Heart right ventricle (tissue), 16 donors: ENCODE measurements around the gene SLC22A1. TPM values are rescaled to one million over a fixed set of nuclear protein-coding genes. Genes with fewer than 3 reads are reported as not detected.

Source experiments
- ATAC-seq, 8 donors: fragments of 200-7000 bp; cut with Tn5 transposase; one replicate each; pipeline ENCODE4 v1.9.1; 2020; ENCODE audit warnings: mild to moderate bottlenecking in 8 of 8, moderate library complexity in 8 of 8, moderate number of reproducible peaks in 1 of 8
- DNase-seq, 2 donors: peaks; one replicate each; pipeline ENCODE4 v3.0.0-alpha.2; 2020
- H3K27ac ChIP-seq, 10 donors: fragments of 200-600 bp; sonication (generic) in 2 of 10; one replicate each; pipeline versions ENCODE4 v1.5.0 to v1.8.0; 2020 to 2022; ENCODE audit warnings: mild to moderate bottlenecking in 3 of 10
- H3K27me3 ChIP-seq, 7 donors: fragments of 200-600 bp; one replicate each; pipeline ENCODE4 v1.8.0; 2021 to 2022; ENCODE audit warnings: mild to moderate bottlenecking in 2 of 7
- H3K36me3 ChIP-seq, 9 donors: fragments of 200-600 bp; sonication (generic) in 1 of 9; one replicate each; pipeline versions ENCODE4 v1.5.0 to v1.8.0; 2020 to 2022; ENCODE audit warnings: mild to moderate bottlenecking in 2 of 9
- H3K4me1 ChIP-seq, 9 donors: fragments of 200-600 bp; sonication (generic) in 1 of 9; one replicate each; pipeline versions ENCODE4 v1.5.0 to v1.8.0; 2020 to 2022; ENCODE audit warnings: mild to moderate bottlenecking in 4 of 9
- H3K4me3 ChIP-seq, 10 donors: fragments of 200-600 bp; sonication (generic) in 2 of 10; one replicate each; pipeline versions ENCODE4 v1.5.0 to v1.8.0; 2020 to 2022; ENCODE audit warnings: mild to moderate bottlenecking in 7 of 10, moderate library complexity in 2 of 10
- H3K9me3 ChIP-seq, 11 donors: fragments of 200-600 bp in 10 of 11; sonication (generic) in 2 of 11; one replicate each; pipeline versions ENCODE4 v1.5.0 to v1.8.0; 2013 to 2022; ENCODE audit warnings: mild to moderate bottlenecking in 2 of 11, control low read depth in 1 of 11, moderate library complexity in 1 of 11
- WGBS, 2 donors: extraction: QIAGEN DNeasy Blood & Tissue Kit; methylation state at CpG; one replicate each; pipeline ENCODE4 v1.1.7; 2013; ENCODE audit warnings: inconsistent platforms in 1 of 2; 5-methylcytosine and 5-hydroxymethylcytosine counted together
- intact Hi-C, 10 donors: fragments of 100-400 bp; cut with DNase I; formaldehyde crosslinking; loops; one replicate each; pipeline versions ENCODE4 v1.11.1 to v1.14.2; 2022
- polyA plus RNA-seq, 2 donors: library from polyadenylated mRNA; stranded (reverse); fragments of 200-250 nt; gene quantifications; one replicate each; pipeline ENCODE4 v1.2.3, GENCODE V29; 2013
- total RNA-seq, 10 donors: library from RNA; stranded (reverse); fragmentation: NEBNext Ultra II Directional in 3 of 10; extraction: Animal tissue kit (Norgen Biotek cat#: 25700) in 3 of 10; gene quantifications; one replicate each; pipeline versions ENCODE4 v1.2.1 to v1.2.4, GENCODE V29; 2021 to 2023
- TF ChIP-seq, protein P1 (sequence below), 9 donors: fragments of 200-600 bp; sonication (generic) in 2 of 9; IDR thresholded peaks; one replicate each; pipeline versions ENCODE4 v1.5.0 to v1.8.0; 2021 to 2022; ENCODE audit warnings: antibody characterized with exemption in 9 of 9, mild to moderate bottlenecking in 5 of 9, moderate library complexity in 1 of 9
- donor health status: Arrhythmogenic right ventricular cardiomyopathy.
- donor health status: ischemic (EF 13 %, LVEDD 7.1; RV severe dilation, severe dysfunction).
- donor health status: healthy with polysubstance abuse.
- donor health status: DM: no; HTN: yes; CAD: no.
- donor health status: DM: no; HTN: no; CAD: no.
- donor health status: ischemic (EF 25% LVEDD 6.9; RV normal size, moderate dysfunction).
- donor health status: ischemic (EF 25% LVEDD 5.7; RV mildly dilated, moderate dysfunction).
- donor health status: healthy.
- donor health status: DM: yes; HTN: yes; CAD: no.
- donor health status: Ischemic cardiomyopathy.
- donor health status: ischemic (EF 35%, LVEDD 5.7; RV mildly dilated, moderate dysfunction).
- donor health status: nonischemic (EF 11% LVEDD 7.7; RV severe dilation, severe dysfunction).
- donor health status: DM: yes; HTN: yes; CAD: no.
- donor health status: PGD.
- donor health status: ischemic (EF 29% LVEDD 5.4; RV normal size, mild dysfunction).
- donor health status: nonischemic (EF 23%, LVEDD 6.1; RV moderate dilation, normal function).

The SLC22A1 gene
- total and polyA plus RNA-seq, 12 donors: 0.10 to 1.4 (median 0.39) TPM; not detected in 3

- no peak overlapping the region for H3K4me3 ChIP-seq
- H3K4me1 ChIP-seq: no peaks in the 10 kb centered on the region
- DNase-seq (no peak), ATAC-seq (no peak)
- WGBS, 2 donors: 83 to 88% methylated on average over 2 of the region's 2 CpGs
- H3K27me3 ChIP-seq: no peaks in the 10 kb centered on the region
- no peak overlapping the region for H3K27ac ChIP-seq
- intact Hi-C loops: loop anchor here in 2 of 10 donors (10.0 kb wide), 2 partner anchors 203 to 213 kb away; no protein-coding TSS in a partner anchor
- H3K36me3 ChIP-seq: peaks cover 0 to 100% (median 80%) of the 10 kb centered on the region in 9 donors
- H3K9me3 ChIP-seq: no peaks in the 10 kb centered on the region
- TF ChIP-seq, protein P1, sequence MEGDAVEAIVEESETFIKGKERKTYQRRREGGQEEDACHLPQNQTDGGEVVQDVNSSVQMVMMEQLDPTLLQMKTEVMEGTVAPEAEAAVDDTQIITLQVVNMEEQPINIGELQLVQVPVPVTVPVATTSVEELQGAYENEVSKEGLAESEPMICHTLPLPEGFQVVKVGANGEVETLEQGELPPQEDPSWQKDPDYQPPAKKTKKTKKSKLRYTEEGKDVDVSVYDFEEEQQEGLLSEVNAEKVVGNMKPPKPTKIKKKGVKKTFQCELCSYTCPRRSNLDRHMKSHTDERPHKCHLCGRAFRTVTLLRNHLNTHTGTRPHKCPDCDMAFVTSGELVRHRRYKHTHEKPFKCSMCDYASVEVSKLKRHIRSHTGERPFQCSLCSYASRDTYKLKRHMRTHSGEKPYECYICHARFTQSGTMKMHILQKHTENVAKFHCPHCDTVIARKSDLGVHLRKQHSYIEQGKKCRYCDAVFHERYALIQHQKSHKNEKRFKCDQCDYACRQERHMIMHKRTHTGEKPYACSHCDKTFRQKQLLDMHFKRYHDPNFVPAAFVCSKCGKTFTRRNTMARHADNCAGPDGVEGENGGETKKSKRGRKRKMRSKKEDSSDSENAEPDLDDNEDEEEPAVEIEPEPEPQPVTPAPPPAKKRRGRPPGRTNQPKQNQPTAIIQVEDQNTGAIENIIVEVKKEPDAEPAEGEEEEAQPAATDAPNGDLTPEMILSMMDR (IDR thresholded peaks at IDR 0.05): no peak
Observed at GRCh38 chr6:160077526-160077925, 44.1 kb upstream of the SLC22A1 start.

DNA sequence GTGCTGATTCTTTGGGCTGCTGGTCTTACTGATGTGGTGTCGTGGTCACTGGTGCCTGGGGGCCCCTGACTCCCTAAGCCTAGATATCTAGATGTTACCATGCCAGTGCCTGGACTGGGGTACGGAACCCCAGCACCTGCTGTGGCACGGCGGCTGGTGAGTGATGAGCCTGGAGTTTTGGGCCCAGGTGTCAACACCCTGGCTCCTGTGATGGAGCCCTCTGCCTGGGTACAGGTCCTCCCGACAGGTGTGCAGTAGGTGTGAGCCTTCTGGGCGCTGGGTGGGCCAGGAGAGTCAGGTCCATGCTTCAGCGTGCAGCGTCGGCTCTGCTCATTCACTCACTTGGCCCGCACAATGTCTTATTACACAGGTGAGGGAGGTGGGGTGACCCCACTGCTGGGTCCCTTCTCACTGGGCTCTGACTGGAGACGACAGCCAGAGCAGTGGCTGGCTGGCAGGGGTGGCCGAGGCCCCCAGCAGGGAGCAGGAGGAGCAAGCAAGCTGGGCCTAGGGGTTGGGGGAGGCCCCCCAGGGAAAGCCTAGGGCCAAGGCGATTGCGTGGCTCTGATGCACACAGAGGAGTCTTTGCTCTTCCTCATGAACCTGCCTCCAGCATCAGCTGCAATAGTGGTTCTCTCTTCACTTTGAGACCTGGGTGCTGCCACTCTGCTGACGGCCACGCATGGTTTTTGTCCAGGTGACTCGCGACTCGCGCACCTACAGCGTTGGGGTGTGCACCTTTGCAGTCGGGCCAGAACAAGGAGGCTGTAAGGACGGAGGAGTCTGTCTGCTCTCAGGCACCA lies 42.5 kb upstream of the SLC22A1 start:
- Histone ChIP-seq H3K36me3 (peaks cover 0 to 100% (median 77%) of the 10 kb centered on the region in 9 donors), H3K27ac (no peak overlapping the region), H3K4me3 (no peak overlapping the region), H3K27me3 (no peaks in the 10 kb centered on the region), H3K4me1 (no peaks in the 10 kb centered on the region), H3K9me3 (no peaks in the 10 kb centered on the region)
- intact Hi-C loops: loop anchor here in 2 of 10 donors (10.0 kb wide), 2 partner anchors 204 to 214 kb away; no protein-coding TSS in a partner anchor
- DNase-seq (no peak), ATAC-seq (peak in 1 of 8 donors; percentile 22)
- WGBS, 2 donors: 98% methylated on average over 23 of the region's 23 CpGs
- TF ChIP-seq, protein P1 (IDR thresholded peaks at IDR 0.05): no peak

GRCh38 chr6:160079686-160080043 lies 42.0 kb upstream of the SLC22A1 start:
- DNase-seq: no peak
- TF ChIP-seq, protein P1 (IDR thresholded peaks at IDR 0.05): no peak
- no peak for ATAC-seq
- H3K36me3 ChIP-seq: peaks cover 3 to 100% (median 77%) of the 10 kb centered on the region in 9 donors
- no peaks in the 10 kb centered on the region for H3K9me3 ChIP-seq
- WGBS, 2 donors: 98% methylated on average over 12 of the region's 12 CpGs
- no peak overlapping the region for H3K4me3 ChIP-seq
- H3K27ac ChIP-seq: no peak overlapping the region
- no peaks in the 10 kb centered on the region for H3K4me1 ChIP-seq
- intact Hi-C loops: loop anchor here in 2 of 10 donors (10.0 kb wide), 2 partner anchors 205 to 215 kb away; no protein-coding TSS in a partner anchor
- no peaks in the 10 kb centered on the region for H3K27me3 ChIP-seq

- TF ChIP-seq, protein P1 (IDR thresholded peaks at IDR 0.05): no peak
- peaks cover 3 to 100% (median 79%) of the 10 kb centered on the region in 9 donors for H3K36me3 ChIP-seq
- no peaks in the 10 kb centered on the region for H3K4me1 ChIP-seq
- intact Hi-C loops: no loop called here
- 96 to 97% methylated on average over 17 of the region's 17 CpGs for WGBS, 2 donors
- no peak for DNase-seq
- H3K9me3 ChIP-seq: no peaks in the 10 kb centered on the region
- no peak overlapping the region for H3K4me3 ChIP-seq
- no peaks in the 10 kb centered on the region for H3K27me3 ChIP-seq
- no peak overlapping the region for H3K27ac ChIP-seq
- ATAC-seq: no peak
Observed at GRCh38 chr6:160080097-160080496, 41.5 kb upstream of the SLC22A1 start.
